ENCODE data around the gene STRN3.

Gene STRN3

GRCh38 chr14:30993071-30993470 lies 33.1 kb downstream of the STRN3 start:
- no peak for DNase-seq
- no peak for TF ChIP-seq CTCF (IDR thresholded peaks at IDR 0.05; ENCODE audit: low read depth, low read length)
- peaks cover 11% of the 10 kb centered on the region for H3K4me1 ChIP-seq

DNA sequence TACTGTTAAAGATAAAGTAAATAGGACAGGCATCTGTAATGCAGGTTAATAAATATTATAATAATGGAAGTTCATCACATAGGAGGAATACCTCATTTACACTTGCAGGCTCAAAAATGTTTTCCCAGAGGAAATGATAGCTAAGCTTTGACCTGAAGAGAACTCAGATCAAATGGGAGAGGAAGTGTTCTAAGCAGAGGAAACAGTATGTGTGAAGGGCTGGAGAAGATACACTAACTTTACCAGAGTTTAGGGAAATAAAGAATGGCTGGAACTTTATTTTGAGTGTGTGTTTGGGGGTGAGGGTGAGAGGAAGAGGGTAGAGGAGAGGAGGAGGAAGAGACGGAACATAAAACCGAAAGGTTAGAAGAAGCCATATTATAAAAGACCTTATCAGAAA lies 34.8 kb downstream of the STRN3 start:
- TF ChIP-seq CTCF (IDR thresholded peaks at IDR 0.05; ENCODE audit: low read depth, low read length) = no peak
- peaks cover 7% of the 10 kb centered on the region; the same call in 1 of the 2 replicates for H3K4me1 ChIP-seq
- H3K4me3 ChIP-seq (ENCODE audit: low read depth, low read length) = no peak overlapping the region
- H3K27me3 ChIP-seq = no peaks in the 10 kb centered on the region
- H3K36me3 ChIP-seq = peaks cover 4% of the 10 kb centered on the region
- H3K9me3 ChIP-seq = no peaks in the 10 kb centered on the region
- no peak for DNase-seq

More at GRCh38 chr14:30993071-30993470, 33.1 kb downstream of the STRN3 start:
- H3K9me3 ChIP-seq = no peaks in the 10 kb centered on the region
- H3K36me3 ChIP-seq = peaks cover 4% of the 10 kb centered on the region
- H3K4me3 ChIP-seq (ENCODE audit: low read depth, low read length) = no peak overlapping the region
- no peaks in the 10 kb centered on the region for H3K27me3 ChIP-seq

GRCh38 chr14:30990770-30991169 lies 35.4 kb downstream of the STRN3 start:
- Histone ChIP-seq H3K36me3 (peaks cover 4% of the 10 kb centered on the region), H3K4me1 (peaks cover 7% of the 10 kb centered on the region; the same call in 1 of the 2 replicates), H3K4me3 (ENCODE audit: low read depth, low read length) (no peak overlapping the region), H3K27me3 (no peaks in the 10 kb centered on the region), H3K9me3 (no peaks in the 10 kb centered on the region)
- no peak for DNase-seq
- TF ChIP-seq CTCF (IDR thresholded peaks at IDR 0.05; ENCODE audit: low read depth, low read length) = no peak

GRCh38 chr14:30988509-30988908 lies 37.7 kb downstream of the STRN3 start:
- no peak for DNase-seq
- H3K9me3 ChIP-seq = no peaks in the 10 kb centered on the region
- H3K4me3 ChIP-seq (ENCODE audit: low read depth, low read length) = no peak overlapping the region
- no peaks in the 10 kb centered on the region for H3K4me1 ChIP-seq
- no peak for TF ChIP-seq CTCF (IDR thresholded peaks at IDR 0.05; ENCODE audit: low read depth, low read length)
- H3K27me3 ChIP-seq = no peaks in the 10 kb centered on the region
- peaks cover 4% of the 10 kb centered on the region for H3K36me3 ChIP-seq

- no peaks in the 10 kb centered on the region for H3K4me1 ChIP-seq
- no peak for TF ChIP-seq CTCF (IDR thresholded peaks at IDR 0.05; ENCODE audit: low read depth, low read length)
- H3K36me3 ChIP-seq = no peaks in the 10 kb centered on the region
Observed at GRCh38 chr14:30985796-30986195, 40.4 kb downstream of the STRN3 start.

GRCh38 chr14:30983858-30984257 lies 42.3 kb downstream of the STRN3 start:
- TF ChIP-seq CTCF (IDR thresholded peaks at IDR 0.05; ENCODE audit: low read depth, low read length) = no peak
- H3K27me3 ChIP-seq = no peaks in the 10 kb centered on the region
- H3K36me3 ChIP-seq = no peaks in the 10 kb centered on the region
- H3K4me1 ChIP-seq = no peaks in the 10 kb centered on the region
- H3K4me3 ChIP-seq (ENCODE audit: low read depth, low read length) = no peak overlapping the region
- no peak for DNase-seq
- H3K9me3 ChIP-seq = no peaks in the 10 kb centered on the region

More at GRCh38 chr14:30985796-30986195, 40.4 kb downstream of the STRN3 start:
- H3K27me3 ChIP-seq = no peaks in the 10 kb centered on the region
- no peak overlapping the region for H3K4me3 ChIP-seq (ENCODE audit: low read depth, low read length)
- DNase-seq = no peak
- no peaks in the 10 kb centered on the region for H3K9me3 ChIP-seq

All from BE2C (cell line).